A673 (cell line): ENCODE measurements around the gene VWA7.

Experiments
- EZH2 ChIP-seq: fragments of 200-600 bp; sonication (generic); IDR thresholded peaks from 2 replicates; pipeline ENCODE4 v1.6.1; 2017; ENCODE audit warnings: borderline replicate concordance, low read depth, mild to moderate bottlenecking, mixed read lengths, antibody characterized with exemption, low read length; ENCODE audit not compliant: poor library complexity, severe bottlenecking
- TF ChIP-seq, protein P1 (sequence below): fragments of 300-800, 200-600 bp; sonication (generic); conservative IDR thresholded peaks from 2 replicates; pipeline ENCODE4 v1.5.1; 2017; ENCODE audit warnings: low read depth, mild to moderate bottlenecking, antibody characterized with exemption, low read length, moderate library complexity, mixed read lengths

DNA sequence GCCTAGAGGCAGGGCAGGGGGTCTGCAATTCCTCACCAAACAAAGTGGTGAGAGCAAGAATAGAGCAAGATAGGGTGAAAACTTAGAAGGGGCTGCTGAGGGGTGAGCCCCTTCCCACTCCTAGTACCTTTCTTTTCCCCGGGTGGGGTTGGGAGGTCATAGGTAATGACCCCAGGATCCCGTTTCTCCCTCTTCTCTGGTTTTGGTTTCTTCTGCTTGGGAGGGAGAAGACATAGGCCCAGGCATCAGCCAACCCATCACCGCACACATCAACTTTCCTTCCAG is 14.9 kb upstream of the VWA7 start:
- TF ChIP-seq EZH2, result no peak
- TF ChIP-seq, protein P1, sequence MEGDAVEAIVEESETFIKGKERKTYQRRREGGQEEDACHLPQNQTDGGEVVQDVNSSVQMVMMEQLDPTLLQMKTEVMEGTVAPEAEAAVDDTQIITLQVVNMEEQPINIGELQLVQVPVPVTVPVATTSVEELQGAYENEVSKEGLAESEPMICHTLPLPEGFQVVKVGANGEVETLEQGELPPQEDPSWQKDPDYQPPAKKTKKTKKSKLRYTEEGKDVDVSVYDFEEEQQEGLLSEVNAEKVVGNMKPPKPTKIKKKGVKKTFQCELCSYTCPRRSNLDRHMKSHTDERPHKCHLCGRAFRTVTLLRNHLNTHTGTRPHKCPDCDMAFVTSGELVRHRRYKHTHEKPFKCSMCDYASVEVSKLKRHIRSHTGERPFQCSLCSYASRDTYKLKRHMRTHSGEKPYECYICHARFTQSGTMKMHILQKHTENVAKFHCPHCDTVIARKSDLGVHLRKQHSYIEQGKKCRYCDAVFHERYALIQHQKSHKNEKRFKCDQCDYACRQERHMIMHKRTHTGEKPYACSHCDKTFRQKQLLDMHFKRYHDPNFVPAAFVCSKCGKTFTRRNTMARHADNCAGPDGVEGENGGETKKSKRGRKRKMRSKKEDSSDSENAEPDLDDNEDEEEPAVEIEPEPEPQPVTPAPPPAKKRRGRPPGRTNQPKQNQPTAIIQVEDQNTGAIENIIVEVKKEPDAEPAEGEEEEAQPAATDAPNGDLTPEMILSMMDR, result no peak
